OCI-LY1 (cell line): ENCODE measurements around the gene PIK3R1.

Experiments
- H2AFZ ChIP-seq: fragments of 200-600 bp; sonication (generic), shearing (Covaris generic); 2 replicates; pipeline ENCODE4 v1.6.0; 2014; ENCODE audit warnings: antibody characterized with exemption, mild to moderate bottlenecking, low read length
- H3F3A ChIP-seq: fragments of 200-600 bp; sonication (generic), shearing (Covaris generic); 2 replicates; pipeline ENCODE4 v1.6.0; 2014; ENCODE audit warnings: mild to moderate bottlenecking, antibody characterized with exemption, low read length, moderate library complexity; ENCODE audit not compliant: insufficient read depth
- H3K27ac ChIP-seq: fragments of 200-600 bp; sonication (generic); 2 replicates; pipeline ENCODE4 v1.5.1; 2014; ENCODE audit warnings: low read length, mixed run types, mild to moderate bottlenecking, low read depth; ENCODE audit not compliant: poor library complexity, severe bottlenecking
- H3K27me3 ChIP-seq: fragments of 200-600 bp; sonication (generic); 2 replicates; pipeline ENCODE4 v1.6.0; 2014; ENCODE audit warnings: antibody characterized with exemption, mild to moderate bottlenecking, low read length, moderate library complexity; ENCODE audit not compliant: insufficient read depth
- H3K36me3 ChIP-seq: fragments of 200-600 bp; sonication (generic); 2 replicates; pipeline ENCODE4 v1.6.1; 2014; ENCODE audit warnings: mild to moderate bottlenecking, antibody characterized with exemption, low read length, moderate library complexity, mixed read lengths; ENCODE audit not compliant: insufficient read depth
- H3K4me1 ChIP-seq: fragments of 200-600 bp; sonication (generic); 2 replicates; pipeline ENCODE4 v1.5.1; 2014; ENCODE audit warnings: mild to moderate bottlenecking, low read length, moderate library complexity; ENCODE audit not compliant: insufficient read depth, severe bottlenecking
- H3K4me2 ChIP-seq: fragments of 200-600 bp; sonication (generic), shearing (Covaris generic); 2 replicates; pipeline ENCODE4 v1.6.1; 2014; ENCODE audit warnings: low read length
- H3K4me3 ChIP-seq: fragments of 200-600 bp; sonication (generic); 2 replicates; pipeline ENCODE4 v1.5.1; 2014; ENCODE audit warnings: low read length, low read depth, mild to moderate bottlenecking, mixed read lengths; ENCODE audit not compliant: poor library complexity, severe bottlenecking
- H3K79me2 ChIP-seq: fragments of 200-600 bp; shearing (Covaris generic); 2 replicates; pipeline ENCODE4 v1.6.1; 2016; ENCODE audit warnings: mixed run types, low read length, mixed read lengths; ENCODE audit not compliant: insufficient read depth
- H3K9ac ChIP-seq: fragments of 200-600 bp; sonication (generic), shearing (Covaris generic); 2 replicates; pipeline ENCODE4 v1.6.1; 2014; ENCODE audit warnings: mild to moderate bottlenecking, low read length, mixed read lengths
- H3K9me2 ChIP-seq: fragments of 200-600 bp; sonication (generic), shearing (Covaris generic); 2 replicates; pipeline ENCODE4 v1.6.1; 2014; ENCODE audit warnings: low read depth, mild to moderate bottlenecking, low read length, mixed read lengths
- H3K9me3 ChIP-seq: fragments of 200-600 bp; shearing (Covaris generic); 2 replicates; pipeline ENCODE4 v1.6.1; 2014; ENCODE audit warnings: low read length, mixed read lengths
- H4K20me1 ChIP-seq: fragments of 200-600 bp; sonication (generic), shearing (Covaris generic); 2 replicates; pipeline ENCODE4 v1.6.0; 2016; ENCODE audit warnings: mild to moderate bottlenecking, low read length; ENCODE audit not compliant: insufficient read depth
- CTCF ChIP-seq: fragments of 200-600 bp; sonication (generic), shearing (Covaris generic); IDR thresholded peaks from 2 replicates; pipeline ENCODE4 v1.5.1; 2017; ENCODE audit warnings: mild to moderate bottlenecking, antibody characterized with exemption, low read length, moderate library complexity, mixed read lengths
- EZH2 ChIP-seq: fragments of 200-600 bp; sonication (generic), shearing (Covaris generic); IDR thresholded peaks from 2 replicates; pipeline ENCODE4 v1.8.0; 2017; ENCODE audit warnings: borderline replicate concordance, mixed run types, mild to moderate bottlenecking, antibody characterized with exemption, low read length, moderate library complexity, mixed read lengths

Gene PIK3R1

GRCh38 chr5:68194386-68194785 is 21.2 kb upstream of the PIK3R1 start:
- Histone ChIP-seq H3K9me3 (no peaks in the 10 kb centered on the region), H2AFZ (no peak overlapping the region)

GRCh38 chr5:68195137-68195536 is 20.4 kb upstream of the PIK3R1 start:
- H3K27ac ChIP-seq: no peak overlapping the region
- 0 out of 2 replicates have a peak, but pooled peaks cover 5% of the 10 kb centered on the region for H3K27me3 ChIP-seq
- no peak for TF ChIP-seq CTCF
- no peak for TF ChIP-seq EZH2
- no peaks in the 10 kb centered on the region for H3K9me3 ChIP-seq
- no peaks in the 10 kb centered on the region for H3K36me3 ChIP-seq
- no peak overlapping the region for H3K4me2 ChIP-seq
- no peaks in the 10 kb centered on the region for H3F3A ChIP-seq
- H4K20me1 ChIP-seq: no peaks in the 10 kb centered on the region
- no peak overlapping the region for H2AFZ ChIP-seq
- H3K4me3 ChIP-seq: no peak overlapping the region
- no peaks in the 10 kb centered on the region for H3K79me2 ChIP-seq
- H3K9me2 ChIP-seq: no peaks in the 10 kb centered on the region
- H3K4me1 ChIP-seq: peaks cover 5% of the 10 kb centered on the region
- no peak overlapping the region for H3K9ac ChIP-seq

More at GRCh38 chr5:68194386-68194785, 21.2 kb upstream of the PIK3R1 start:
- no peaks in the 10 kb centered on the region for H3K79me2 ChIP-seq
- H4K20me1 ChIP-seq: no peaks in the 10 kb centered on the region
- H3K36me3 ChIP-seq: no peaks in the 10 kb centered on the region
- H3K9me2 ChIP-seq: no peaks in the 10 kb centered on the region
- TF ChIP-seq EZH2 (no peak), CTCF (no peak)
- peaks cover 8% of the 10 kb centered on the region for H3K4me1 ChIP-seq
- H3K9ac ChIP-seq: no peak overlapping the region
- H3F3A ChIP-seq: no peaks in the 10 kb centered on the region
- no peak overlapping the region for H3K4me2 ChIP-seq
- 0 out of 2 replicates have a peak, but pooled peaks cover 5% of the 10 kb centered on the region for H3K27me3 ChIP-seq
- no peak overlapping the region for H3K27ac ChIP-seq
- H3K4me3 ChIP-seq: no peak overlapping the region

- no peaks in the 10 kb centered on the region for H3K36me3 ChIP-seq
- no peak overlapping the region for H3K4me2 ChIP-seq
- H2AFZ ChIP-seq: no peak overlapping the region
- H4K20me1 ChIP-seq: no peaks in the 10 kb centered on the region
- H3K4me3 ChIP-seq: no peak overlapping the region
- TF ChIP-seq EZH2 (no peak), CTCF (no peak)
- H3K79me2 ChIP-seq: no peaks in the 10 kb centered on the region
- H3K4me1 ChIP-seq: peaks cover 5% of the 10 kb centered on the region
- no peak overlapping the region for H3K9ac ChIP-seq
- H3K9me3 ChIP-seq: no peaks in the 10 kb centered on the region
- no peak overlapping the region for H3K27ac ChIP-seq
- H3F3A ChIP-seq: no peaks in the 10 kb centered on the region
- H3K27me3 ChIP-seq: 0 out of 2 replicates have a peak, but pooled peaks cover 5% of the 10 kb centered on the region
- H3K9me2 ChIP-seq: no peaks in the 10 kb centered on the region
Observed at GRCh38 chr5:68196876-68197275, 18.7 kb upstream of the PIK3R1 start.
